Motor neuron (in vitro differentiated cells): ENCODE results near the gene ANXA2R. TPM values are rescaled to one million over a fixed set of nuclear protein-coding genes. Genes with fewer than 3 reads are reported as not detected.

Experiments used
- total RNA-seq, 8 experiments: library from RNA; unstranded; fragments of 300-600 nt; gene quantifications; 2 replicates each; pipeline versions ENCODE4 v1.2.3 to v1.2.4, GENCODE V29; 2022

Gene ANXA2R
- total RNA-seq, 8 experiments from 2014 or later: 0.11 to 5.4 (median 1.1) TPM

Other genes with a start within 250 kb of the ANXA2R start
- gene SELENOP, start 228.4 kb downstream of the ANXA2R start, total RNA-seq: 100 to 1,000 TPM in 1 of 8 experiments, 10 to 100 TPM in 3, 1 to 10 TPM in 3, under 1 TPM in 1; 0.83 to 114 (median 6.7) TPM
- gene ZNF131, start 80.6 kb upstream of the ANXA2R start, total RNA-seq: 10 to 100 TPM; 32.9 to 56.6 (median 48.9) TPM
- gene NIM1K, start 151.9 kb upstream of the ANXA2R start, total RNA-seq: 10 to 100 TPM in 1 of 8 experiments, 1 to 10 TPM in 7; 1.5 to 14.7 (median 5.0) TPM